Activated CD4-positive, alpha-beta T cell treated with anti-CD3 and anti-CD28 coated beads, Interleukin-2, Interleukin-6, amounts not matched to agents 100 ng/mL and 50 ng/mL, durations not matched to agents 16 hours and 8 hours (primary cell): ENCODE measurements around the gene SLC1A6.
"Not testable (repeated sequence)": the region's sequence is repeated elsewhere in the genome, so short reads cannot be mapped to it uniquely, and the experiment has no call there.

Experiments used
- DNase-seq: peaks from one replicate; pipeline ENCODE4 v3.0.0-alpha.2; 2020

SLC1A6 gene

GRCh38 chr19:14954071-14954655 is 25.5 kb downstream of the SLC1A6 start:
- no peak for DNase-seq

- DNase-seq, result no peak
Observed at GRCh38 chr19:14952767-14953166, 26.9 kb downstream of the SLC1A6 start.

- no peak for DNase-seq
Observed at GRCh38 chr19:14950421-14950820, 29.2 kb downstream of the SLC1A6 start.

- DNase-seq, result no peak
Observed at GRCh38 chr19:14949876-14950275, 29.8 kb downstream of the SLC1A6 start.

GRCh38 chr19:14949413-14949812 is 30.3 kb downstream of the SLC1A6 start:
- DNase-seq, result not testable (repeated sequence)

GRCh38 chr19:14944456-14944855 is 35.2 kb downstream of the SLC1A6 start:
- no peak for DNase-seq

- no peak for DNase-seq
Observed at GRCh38 chr19:14943601-14944000, 36.1 kb downstream of the SLC1A6 start.

- no peak for DNase-seq
Observed at GRCh38 chr19:14941189-14941588, 38.5 kb downstream of the SLC1A6 start, which contains the start of gene OR7C2. Gene OR7C2 (plus strand): TSS chr19:14941489. CDS start chr19:14941489, 0 bp downstream.

- DNase-seq, result no peak
Observed at GRCh38 chr19:14940266-14940665, 39.4 kb downstream of the SLC1A6 start.

- DNase-seq, result no peak
Observed at GRCh38 chr19:14933506-14933905, 46.2 kb downstream of the SLC1A6 start.

GRCh38 chr19:14916848-14917247 is 62.8 kb downstream of the SLC1A6 start:
- no peak for DNase-seq

GRCh38 chr19:14915116-14915515 is 64.5 kb downstream of the SLC1A6 start:
- no peak for DNase-seq

- DNase-seq, result no peak
Observed at GRCh38 chr19:14906711-14907110, 73.0 kb downstream of the SLC1A6 start.

- DNase-seq, result no peak
Observed at GRCh38 chr19:14901675-14902260, 77.9 kb downstream of the SLC1A6 start.
